ENCODE data around the gene ATP8A2. TPM values are rescaled to one million over a fixed set of nuclear protein-coding genes. Genes with fewer than 3 reads are reported as not detected.

The ATP8A2 gene
- total and polyA plus RNA-seq, 7 donors = under 0.01 to 2.2 (median 1.2) TPM; not detected in 1

DNA sequence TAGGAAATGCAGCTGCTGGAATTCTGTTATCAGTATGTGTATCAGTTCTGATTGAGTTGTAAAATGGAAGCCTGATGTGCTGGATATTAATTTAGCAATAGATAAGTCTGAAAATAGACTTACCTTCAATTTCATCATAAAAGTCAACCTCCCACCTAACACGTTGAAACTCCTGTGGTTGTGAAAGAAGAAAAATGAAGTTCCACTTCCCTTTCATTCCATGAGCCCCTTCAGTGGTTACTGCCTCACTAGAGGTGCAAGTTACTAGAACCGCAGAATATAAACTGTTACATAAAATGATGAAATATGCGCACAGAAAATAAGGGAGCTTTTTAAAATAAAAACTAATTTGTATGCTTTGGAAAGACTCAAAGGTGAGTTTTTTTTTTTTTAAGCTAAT, 430.8 kb downstream of the ATP8A2 start:
- Histone ChIP-seq H3K27me3 (no peaks in the 10 kb centered on the region), H3K9me3 (no peaks in the 10 kb centered on the region), H3K4me1 (no peaks in the 10 kb centered on the region), H3K27ac (no peak overlapping the region), H3K36me3 (no peaks in the 10 kb centered on the region), H3K4me3 (no peak overlapping the region)
- 61 to 64% methylated on average over 3 of the region's 3 CpGs for WGBS, 2 donors
- intact Hi-C loops (cut with DNase I) = no loop called here
- TF ChIP-seq POLR2A (IDR thresholded peaks at IDR 0.05) (no peak), EP300 (IDR thresholded peaks at IDR 0.05) (no peak), POLR2AphosphoS5 (IDR thresholded peaks at IDR 0.05) (no peak)
- TF ChIP-seq, protein P1, sequence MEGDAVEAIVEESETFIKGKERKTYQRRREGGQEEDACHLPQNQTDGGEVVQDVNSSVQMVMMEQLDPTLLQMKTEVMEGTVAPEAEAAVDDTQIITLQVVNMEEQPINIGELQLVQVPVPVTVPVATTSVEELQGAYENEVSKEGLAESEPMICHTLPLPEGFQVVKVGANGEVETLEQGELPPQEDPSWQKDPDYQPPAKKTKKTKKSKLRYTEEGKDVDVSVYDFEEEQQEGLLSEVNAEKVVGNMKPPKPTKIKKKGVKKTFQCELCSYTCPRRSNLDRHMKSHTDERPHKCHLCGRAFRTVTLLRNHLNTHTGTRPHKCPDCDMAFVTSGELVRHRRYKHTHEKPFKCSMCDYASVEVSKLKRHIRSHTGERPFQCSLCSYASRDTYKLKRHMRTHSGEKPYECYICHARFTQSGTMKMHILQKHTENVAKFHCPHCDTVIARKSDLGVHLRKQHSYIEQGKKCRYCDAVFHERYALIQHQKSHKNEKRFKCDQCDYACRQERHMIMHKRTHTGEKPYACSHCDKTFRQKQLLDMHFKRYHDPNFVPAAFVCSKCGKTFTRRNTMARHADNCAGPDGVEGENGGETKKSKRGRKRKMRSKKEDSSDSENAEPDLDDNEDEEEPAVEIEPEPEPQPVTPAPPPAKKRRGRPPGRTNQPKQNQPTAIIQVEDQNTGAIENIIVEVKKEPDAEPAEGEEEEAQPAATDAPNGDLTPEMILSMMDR (IDR thresholded peaks at IDR 0.05) = no peak
- no peak for DNase-seq

DNA sequence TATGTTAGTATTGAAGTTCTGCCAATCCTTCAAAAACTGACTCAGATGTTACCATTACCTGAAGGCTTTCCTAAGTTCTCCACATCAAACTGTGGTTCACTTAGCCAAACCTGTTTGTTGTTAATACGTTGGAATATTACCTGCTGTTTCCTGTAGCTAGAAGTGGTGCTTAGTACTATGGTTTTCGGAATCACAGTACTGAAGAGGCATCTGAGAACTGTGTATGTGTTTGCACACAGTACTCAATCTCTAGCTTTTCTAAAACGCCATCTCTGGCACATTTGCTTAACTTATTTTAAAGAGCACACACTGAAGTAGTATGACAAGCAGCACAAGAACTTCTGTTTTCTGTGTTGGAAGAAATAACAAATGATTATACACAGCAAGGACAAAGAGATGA, 431.9 kb downstream of the ATP8A2 start:
- 61 to 80% methylated on average over 3 of the region's 3 CpGs for WGBS, 2 donors
- H3K4me1 ChIP-seq = no peaks in the 10 kb centered on the region
- H3K9me3 ChIP-seq = no peaks in the 10 kb centered on the region
- DNase-seq = no peak
- no peaks in the 10 kb centered on the region for H3K36me3 ChIP-seq
- TF ChIP-seq, protein P1 (IDR thresholded peaks at IDR 0.05) = no peak
- TF ChIP-seq EP300 (IDR thresholded peaks at IDR 0.05) = no peak
- TF ChIP-seq POLR2A (IDR thresholded peaks at IDR 0.05) = no peak
- no peaks in the 10 kb centered on the region for H3K27me3 ChIP-seq
- H3K27ac ChIP-seq = no peak overlapping the region
- intact Hi-C loops (cut with DNase I) = no loop called here
- H3K4me3 ChIP-seq = no peak overlapping the region

DNA sequence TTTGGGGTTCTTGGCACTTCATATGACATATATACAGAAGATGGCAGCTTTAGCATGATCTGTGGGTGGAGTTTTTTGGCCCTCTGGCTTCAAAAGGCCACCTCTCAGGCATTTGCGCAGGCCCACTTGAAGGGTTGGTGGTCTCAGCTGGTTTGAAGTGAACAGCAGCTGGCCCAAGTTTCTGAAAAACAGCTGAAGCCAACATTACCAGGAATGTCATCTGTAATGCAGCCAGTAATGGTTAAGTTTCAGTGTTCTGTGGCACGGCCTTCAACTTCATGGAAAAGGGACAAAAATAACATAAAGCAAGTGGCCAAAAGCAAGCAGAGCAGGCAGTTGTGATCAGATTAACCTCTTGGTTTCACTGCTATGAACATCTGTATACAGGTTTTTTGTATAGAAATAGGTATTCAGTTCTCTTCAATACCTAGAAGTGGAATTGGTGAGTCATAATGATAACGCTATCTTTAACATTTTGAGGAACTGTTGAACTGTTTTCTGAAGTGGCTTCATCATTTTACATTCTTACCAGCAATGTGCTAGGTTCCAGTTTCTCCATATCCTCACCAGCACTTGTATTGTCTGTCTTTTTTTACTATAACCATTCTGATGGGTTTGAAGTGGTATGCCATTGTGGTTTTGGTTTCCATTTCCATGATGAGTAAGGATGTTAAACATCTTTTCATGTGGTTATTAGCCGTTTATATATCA, 434.6 kb downstream of the ATP8A2 start:
- intact Hi-C loops (cut with DNase I) = no loop called here
- DNase-seq = no peak
- H3K27me3 ChIP-seq = no peaks in the 10 kb centered on the region
- no peak overlapping the region for H3K27ac ChIP-seq
- H3K9me3 ChIP-seq = no peaks in the 10 kb centered on the region
- 74 to 78% methylated on average over 4 of the region's 4 CpGs for WGBS, 2 donors
- no peaks in the 10 kb centered on the region for H3K36me3 ChIP-seq
- H3K4me1 ChIP-seq = no peaks in the 10 kb centered on the region
- no peak overlapping the region for H3K4me3 ChIP-seq
- TF ChIP-seq POLR2AphosphoS5 (IDR thresholded peaks at IDR 0.05) (no peak), POLR2A (IDR thresholded peaks at IDR 0.05) (no peak), EP300 (IDR thresholded peaks at IDR 0.05) (no peak)
- TF ChIP-seq, protein P1 (IDR thresholded peaks at IDR 0.05) = no peak

DNA sequence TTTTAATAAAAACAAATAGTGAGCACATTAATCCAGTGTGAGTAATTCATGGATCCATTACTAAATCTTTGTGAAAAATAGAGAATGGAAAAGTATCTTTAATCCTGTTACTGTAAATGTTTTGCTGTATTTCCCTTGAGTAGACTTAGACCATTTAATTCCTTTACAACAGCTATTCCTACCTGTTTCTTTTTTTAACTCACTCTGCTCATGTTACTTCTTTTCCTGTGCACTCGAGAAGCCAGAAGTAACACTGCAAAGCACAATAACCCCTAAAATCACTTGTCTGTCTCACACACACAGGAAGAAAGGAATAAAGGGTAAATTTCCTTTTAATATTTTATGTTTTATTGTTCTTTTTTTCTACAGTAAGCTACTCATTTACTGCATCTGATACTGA, 435.8 kb downstream of the ATP8A2 start:
- Histone ChIP-seq H3K36me3 (no peaks in the 10 kb centered on the region), H3K9me3 (peaks cover 0 to 2% (median 0%) of the 10 kb centered on the region in 4 donors), H3K27ac (no peak overlapping the region), H3K4me3 (no peak overlapping the region), H3K4me1 (no peaks in the 10 kb centered on the region), H3K27me3 (no peaks in the 10 kb centered on the region)
- 58 to 63% methylated on average over 1 of the region's 1 CpG for WGBS, 2 donors
- TF ChIP-seq POLR2AphosphoS5 (IDR thresholded peaks at IDR 0.05) (no peak), POLR2A (IDR thresholded peaks at IDR 0.05) (no peak), EP300 (IDR thresholded peaks at IDR 0.05) (no peak)
- TF ChIP-seq, protein P1 (IDR thresholded peaks at IDR 0.05) = no peak
- intact Hi-C loops (cut with DNase I) = no loop called here
- no peak for DNase-seq

DNA sequence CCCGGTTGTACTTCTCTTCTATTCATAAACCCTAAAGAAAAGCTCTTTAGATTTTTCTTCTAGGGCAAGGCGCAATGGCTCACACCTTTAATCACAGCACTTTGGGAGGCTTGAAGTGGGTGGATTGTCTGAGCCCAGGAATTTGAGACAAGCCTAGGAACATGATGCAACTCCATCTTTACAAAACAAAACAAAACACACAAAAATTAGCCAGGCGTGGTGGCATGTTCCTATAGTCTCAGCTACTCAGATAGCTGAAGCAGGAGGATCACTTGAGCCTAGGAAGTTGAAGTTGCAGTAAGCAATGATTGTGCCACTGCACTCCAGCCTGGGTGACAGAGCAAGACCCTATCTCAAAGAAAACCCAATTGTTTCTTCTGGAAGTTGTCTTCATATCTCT, 439.7 kb downstream of the ATP8A2 start:
- no peaks in the 10 kb centered on the region for H3K36me3 ChIP-seq
- DNase-seq = no peak
- no peak overlapping the region for H3K4me3 ChIP-seq
- no peak overlapping the region for H3K27ac ChIP-seq
- H3K4me1 ChIP-seq = no peaks in the 10 kb centered on the region
- peaks cover 0 to 2% (median 0%) of the 10 kb centered on the region in 4 donors for H3K9me3 ChIP-seq
- H3K27me3 ChIP-seq = no peaks in the 10 kb centered on the region
- WGBS, 2 donors = 91 to 93% methylated on average over 3 of the region's 3 CpGs
- TF ChIP-seq, protein P1 (IDR thresholded peaks at IDR 0.05) = no peak
- TF ChIP-seq POLR2A (IDR thresholded peaks at IDR 0.05) = no peak
- TF ChIP-seq EP300 (IDR thresholded peaks at IDR 0.05) = no peak
- TF ChIP-seq POLR2AphosphoS5 (IDR thresholded peaks at IDR 0.05) = no peak
- intact Hi-C loops (cut with DNase I) = no loop called here
